HL-60 (cell line): ENCODE measurements around the gene COLEC12.
A peak's percentile ranks its signal among the peaks of the same experiment; 100 is the strongest.

Source experiments
- DNase-seq, 2 experiments: peaks; one replicate each; pipeline ENCODE4 v3.0.0-alpha.2; 2010 to 2020; ENCODE audit warnings: low read depth in 1 of 2, low spot score in 1 of 2
- H3K27ac ChIP-seq: fragments of 250-450 bp; sonication (Bioruptor Pico); replicated peaks from 2 replicates; pipeline ENCODE4 v1.5.1; 2020; ENCODE audit warnings: mild to moderate bottlenecking, moderate library complexity
- H3K27me3 ChIP-seq: fragments of 250-450 bp; sonication (Bioruptor Pico); 2 replicates; pipeline ENCODE4 v1.5.1; 2021; ENCODE audit warnings: mild to moderate bottlenecking, moderate library complexity; ENCODE audit not compliant: insufficient read depth, poor library complexity, severe bottlenecking
- H3K4me3 ChIP-seq: replicated peaks from 2 replicates; pipeline ENCODE4 v1.5.1; 2011; ENCODE audit warnings: mild to moderate bottlenecking, control low read depth, low read length; ENCODE audit not compliant: insufficient read depth
- CTCF ChIP-seq: IDR thresholded peaks from one replicate; pipeline ENCODE4 v1.5.1; 2011; ENCODE audit warnings: low read length, control low read depth, inconsistent platforms; ENCODE audit not compliant: insufficient read depth
- GABPA ChIP-seq: IDR thresholded peaks from 2 replicates; pipeline ENCODE4 v1.6.1; 2012; ENCODE audit warnings: low read depth
- POLR2AphosphoS5 ChIP-seq: IDR thresholded peaks from 2 replicates; pipeline ENCODE4 v1.6.1; 2012; ENCODE audit warnings: low read depth
- REST ChIP-seq: IDR thresholded peaks from 2 replicates; pipeline ENCODE4 v1.6.1; 2012; ENCODE audit warnings: low read depth; ENCODE audit not compliant: insufficient replicate concordance
- SPI1 ChIP-seq: IDR thresholded peaks from 2 replicates; pipeline ENCODE4 v1.6.1; 2012; ENCODE audit warnings: low read depth, mild to moderate bottlenecking, borderline replicate concordance

COLEC12 gene

GRCh38 chr18:402129-402528 lies 98.4 kb downstream of the COLEC12 start:
- H3K27me3 ChIP-seq: no peaks in the 10 kb centered on the region
- no peak overlapping the region for H3K4me3 ChIP-seq
- no peak for DNase-seq
- no peak for TF ChIP-seq SPI1
- no peak for TF ChIP-seq REST
- TF ChIP-seq POLR2AphosphoS5: no peak
- no peak for TF ChIP-seq CTCF
- TF ChIP-seq GABPA: no peak
- H3K27ac ChIP-seq: peak overlapping the region; percentile 76; the same call in 1 of the 2 replicates

DNA sequence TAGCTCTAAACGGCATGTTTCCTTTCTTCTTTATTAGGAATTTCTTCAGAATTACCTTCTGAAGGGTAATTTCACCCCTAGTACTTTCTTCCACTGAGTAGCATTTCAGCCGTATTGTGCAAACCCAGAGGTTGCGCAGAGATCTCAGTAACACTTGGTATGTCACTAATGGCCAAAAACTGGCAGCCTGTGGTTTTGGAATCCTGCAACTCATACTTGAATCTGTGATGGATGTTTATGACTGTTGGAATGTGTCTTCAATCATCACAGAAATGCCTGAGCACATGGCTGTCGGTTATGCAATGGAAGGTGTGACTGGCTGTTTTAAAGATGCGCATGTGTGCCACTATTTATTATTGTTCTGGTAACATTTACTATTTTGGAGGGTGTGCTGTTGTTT lies 100.0 kb downstream of the COLEC12 start:
- no peak overlapping the region for H3K4me3 ChIP-seq
- no peaks in the 10 kb centered on the region for H3K27me3 ChIP-seq
- TF ChIP-seq SPI1 (no peak), POLR2AphosphoS5 (peak; percentile 51; the same call in 1 of the 2 replicates), GABPA (no peak), REST (no peak)
- peak; percentile 66 to 98 for DNase-seq
- H3K27ac ChIP-seq: peak overlapping the region; percentile 76

- Histone ChIP-seq H3K4me3 (no peak overlapping the region), H3K27ac (peak overlapping the region; percentile 76), H3K27me3 (no peaks in the 10 kb centered on the region)
- no peak for DNase-seq
- no peak for TF ChIP-seq GABPA
- no peak for TF ChIP-seq REST
- no peak for TF ChIP-seq POLR2AphosphoS5
- TF ChIP-seq SPI1: no peak
- TF ChIP-seq CTCF: no peak
These were observed 100.8 kb downstream of the COLEC12 start for GRCh38 chr18:399631-400135.
